HEK293 (cell line): ENCODE results near the gene MUC15.

Experiments used
- TSHZ1 ChIP-seq: fragments of 450-650 bp; formaldehyde crosslinking; IDR thresholded peaks from 2 replicates; pipeline ENCODE4 v1.5.1; 2016; ENCODE audit warnings: missing biosample characterization, missing genetic modification characterization, borderline replicate concordance
- ZNF239 ChIP-seq: fragments of 450-650 bp; formaldehyde crosslinking; IDR thresholded peaks from 2 replicates; pipeline ENCODE4 v1.5.1; 2016; ENCODE audit warnings: missing biosample characterization, missing genetic modification characterization
- ZNF350 ChIP-seq: fragments of 450-650 bp; formaldehyde crosslinking; IDR thresholded peaks from 2 replicates; pipeline ENCODE4 v1.5.0; 2017; ENCODE audit warnings: missing biosample characterization, mild to moderate bottlenecking, missing genetic modification characterization
- ZNF629 ChIP-seq: fragments of 450-650 bp; formaldehyde crosslinking; IDR thresholded peaks from 2 replicates; pipeline ENCODE4 v1.5.1; 2017; ENCODE audit warnings: missing biosample characterization, missing genetic modification characterization
- TF ChIP-seq, protein P1 (sequence below): fragments of 450-650 bp; formaldehyde crosslinking; IDR thresholded peaks from 2 replicates; pipeline ENCODE4 v1.5.1; 2016; ENCODE audit warnings: missing biosample characterization, missing genetic modification characterization

GRCh38 chr11:26620282-26621045 is 48.4 kb upstream of the MUC15 start:
- TF ChIP-seq, protein P1, sequence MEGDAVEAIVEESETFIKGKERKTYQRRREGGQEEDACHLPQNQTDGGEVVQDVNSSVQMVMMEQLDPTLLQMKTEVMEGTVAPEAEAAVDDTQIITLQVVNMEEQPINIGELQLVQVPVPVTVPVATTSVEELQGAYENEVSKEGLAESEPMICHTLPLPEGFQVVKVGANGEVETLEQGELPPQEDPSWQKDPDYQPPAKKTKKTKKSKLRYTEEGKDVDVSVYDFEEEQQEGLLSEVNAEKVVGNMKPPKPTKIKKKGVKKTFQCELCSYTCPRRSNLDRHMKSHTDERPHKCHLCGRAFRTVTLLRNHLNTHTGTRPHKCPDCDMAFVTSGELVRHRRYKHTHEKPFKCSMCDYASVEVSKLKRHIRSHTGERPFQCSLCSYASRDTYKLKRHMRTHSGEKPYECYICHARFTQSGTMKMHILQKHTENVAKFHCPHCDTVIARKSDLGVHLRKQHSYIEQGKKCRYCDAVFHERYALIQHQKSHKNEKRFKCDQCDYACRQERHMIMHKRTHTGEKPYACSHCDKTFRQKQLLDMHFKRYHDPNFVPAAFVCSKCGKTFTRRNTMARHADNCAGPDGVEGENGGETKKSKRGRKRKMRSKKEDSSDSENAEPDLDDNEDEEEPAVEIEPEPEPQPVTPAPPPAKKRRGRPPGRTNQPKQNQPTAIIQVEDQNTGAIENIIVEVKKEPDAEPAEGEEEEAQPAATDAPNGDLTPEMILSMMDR (tag by site-specific recombination): no peak
- no peak for TF ChIP-seq ZNF239 (tag by site-specific recombination)
- TF ChIP-seq ZNF629 (tag by site-specific recombination): no peak
- no peak for TF ChIP-seq TSHZ1 (tag by site-specific recombination)
- no peak for TF ChIP-seq ZNF350
